ENCODE data around the gene GOLGA7B.

DNA sequence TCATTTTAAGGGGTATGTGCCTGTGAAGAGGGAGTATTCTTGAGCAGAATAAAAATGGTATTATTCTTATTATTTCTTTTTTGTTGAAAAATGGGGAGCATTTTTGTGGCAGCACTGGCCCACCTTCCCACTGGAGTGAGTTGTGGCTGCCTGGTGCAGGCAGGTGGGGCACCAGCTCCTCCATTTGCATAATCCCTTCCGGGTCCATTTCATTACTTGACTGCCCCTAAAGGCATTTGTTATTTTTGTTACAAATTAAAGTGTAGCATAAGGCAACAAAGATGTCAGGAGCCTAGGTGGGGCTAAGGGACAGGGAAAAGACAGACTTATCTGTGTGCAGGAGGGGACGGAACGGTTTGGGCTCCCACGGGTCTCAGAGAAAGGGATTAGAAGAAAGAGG lies 26.8 kb downstream of the GOLGA7B start:
- TF ChIP-seq, protein P1, sequence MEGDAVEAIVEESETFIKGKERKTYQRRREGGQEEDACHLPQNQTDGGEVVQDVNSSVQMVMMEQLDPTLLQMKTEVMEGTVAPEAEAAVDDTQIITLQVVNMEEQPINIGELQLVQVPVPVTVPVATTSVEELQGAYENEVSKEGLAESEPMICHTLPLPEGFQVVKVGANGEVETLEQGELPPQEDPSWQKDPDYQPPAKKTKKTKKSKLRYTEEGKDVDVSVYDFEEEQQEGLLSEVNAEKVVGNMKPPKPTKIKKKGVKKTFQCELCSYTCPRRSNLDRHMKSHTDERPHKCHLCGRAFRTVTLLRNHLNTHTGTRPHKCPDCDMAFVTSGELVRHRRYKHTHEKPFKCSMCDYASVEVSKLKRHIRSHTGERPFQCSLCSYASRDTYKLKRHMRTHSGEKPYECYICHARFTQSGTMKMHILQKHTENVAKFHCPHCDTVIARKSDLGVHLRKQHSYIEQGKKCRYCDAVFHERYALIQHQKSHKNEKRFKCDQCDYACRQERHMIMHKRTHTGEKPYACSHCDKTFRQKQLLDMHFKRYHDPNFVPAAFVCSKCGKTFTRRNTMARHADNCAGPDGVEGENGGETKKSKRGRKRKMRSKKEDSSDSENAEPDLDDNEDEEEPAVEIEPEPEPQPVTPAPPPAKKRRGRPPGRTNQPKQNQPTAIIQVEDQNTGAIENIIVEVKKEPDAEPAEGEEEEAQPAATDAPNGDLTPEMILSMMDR (conservative IDR thresholded peaks at IDR 0.05), result no peak
- no peak for TF ChIP-seq EZH2 (IDR thresholded peaks at IDR 0.05; ENCODE audit: low read depth)
